Ascending aorta (tissue), 2 donors: ENCODE data around the gene SDK2. TPM values are rescaled to one million over a fixed set of nuclear protein-coding genes. Genes with fewer than 3 reads are reported as not detected.

Experiments
- DNase-seq, 2 donors: peaks; one replicate each; pipeline ENCODE4 v3.0.0-alpha.2; 2019; ENCODE audit warnings: low spot score in 2 of 2
- H3K27ac ChIP-seq, 2 donors: fragments of 200-600 bp; sonication (generic); one replicate each; pipeline ENCODE4 v1.5.1; 2016 to 2017; ENCODE audit warnings: mild to moderate bottlenecking in 1 of 2
- H3K27me3 ChIP-seq: fragments of 200-600 bp; sonication (generic); one replicate; pipeline ENCODE4 v1.5.1; 2017
- H3K36me3 ChIP-seq, 2 donors: fragments of 200-600 bp; sonication (generic); one replicate each; pipeline ENCODE4 v1.5.1; 2016
- H3K4me1 ChIP-seq, 2 donors: fragments of 200-600 bp; sonication (generic); one replicate each; pipeline ENCODE4 v1.5.1; 2016 to 2017; ENCODE audit warnings: mild to moderate bottlenecking in 1 of 2
- H3K4me3 ChIP-seq, 2 donors: fragments of 200-600 bp; sonication (generic); one replicate each; pipeline ENCODE4 v1.5.1; 2016 to 2017; ENCODE audit warnings: mild to moderate bottlenecking in 1 of 2
- H3K9me3 ChIP-seq, 2 donors: fragments of 200-600 bp; sonication (generic); one replicate each; pipeline ENCODE4 v1.5.1; 2016
- CTCF ChIP-seq, 3 experiments: fragments of 200-600 bp in 2 of 3; fragments of 450-650 bp in 1 of 3; sonication (generic) in 2 of 3; IDR thresholded peaks; one replicate each; pipeline ENCODE4 v1.5.1; 2016 to 2019; ENCODE audit warnings: antibody characterized with exemption in 3 of 3, mild to moderate bottlenecking in 1 of 3, moderate library complexity in 1 of 3
- intact Hi-C: fragments of 100-400 bp; cut with DNase I; formaldehyde crosslinking; loops from one replicate; pipeline ENCODE4 v1.15.1; 2023
- total RNA-seq: library from RNA; depleted of rRNA; stranded (reverse); fragments of >200 nt; gene quantifications from one replicate; pipeline ENCODE4 v1.1.0, GENCODE V29; 2016

Gene SDK2
- total RNA-seq, 1 donor from 2014 or later = 8.1 TPM

- Histone ChIP-seq H3K36me3 (no peaks in the 10 kb centered on the region), H3K27ac (no peak overlapping the region), H3K9me3 (no peaks in the 10 kb centered on the region), H3K27me3 (no peaks in the 10 kb centered on the region), H3K4me3 (no peak overlapping the region), H3K4me1 (no peaks in the 10 kb centered on the region)
- intact Hi-C loops = no loop called here
- TF ChIP-seq CTCF (IDR thresholded peaks at IDR 0.05) = no peak
- DNase-seq = no peak
Measured at GRCh38 chr17:73616120-73616872, 27.9 kb downstream of the SDK2 start.

GRCh38 chr17:73614256-73614655 lies 30.0 kb downstream of the SDK2 start:
- no peak for DNase-seq
- Histone ChIP-seq H3K4me3 (no peak overlapping the region), H3K36me3 (no peaks in the 10 kb centered on the region), H3K27me3 (no peaks in the 10 kb centered on the region), H3K4me1 (no peaks in the 10 kb centered on the region), H3K27ac (no peak overlapping the region), H3K9me3 (no peaks in the 10 kb centered on the region)
- intact Hi-C loops = no loop called here
- TF ChIP-seq CTCF (IDR thresholded peaks at IDR 0.05) = no peak

GRCh38 chr17:73613271-73614233 lies 30.7 kb downstream of the SDK2 start:
- TF ChIP-seq CTCF (IDR thresholded peaks at IDR 0.05) = no peak
- no peaks in the 10 kb centered on the region for H3K27me3 ChIP-seq
- H3K9me3 ChIP-seq = no peaks in the 10 kb centered on the region
- H3K4me1 ChIP-seq = no peaks in the 10 kb centered on the region
- intact Hi-C loops = no loop called here
- no peaks in the 10 kb centered on the region for H3K36me3 ChIP-seq
- DNase-seq = no peak
- no peak overlapping the region for H3K4me3 ChIP-seq
- no peak overlapping the region for H3K27ac ChIP-seq

GRCh38 chr17:73612031-73612472 lies 32.2 kb downstream of the SDK2 start:
- TF ChIP-seq CTCF (IDR thresholded peaks at IDR 0.05) = no peak
- intact Hi-C loops = no loop called here
- no peak for DNase-seq

GRCh38 chr17:73611630-73612029 lies 32.6 kb downstream of the SDK2 start:
- intact Hi-C loops = no loop called here
- DNase-seq = no peak
- Histone ChIP-seq H3K4me3 (no peak overlapping the region), H3K27ac (no peak overlapping the region), H3K9me3 (no peaks in the 10 kb centered on the region), H3K4me1 (no peaks in the 10 kb centered on the region), H3K36me3 (no peaks in the 10 kb centered on the region), H3K27me3 (no peaks in the 10 kb centered on the region)
- no peak for TF ChIP-seq CTCF (IDR thresholded peaks at IDR 0.05)

More at GRCh38 chr17:73612031-73612472, 32.2 kb downstream of the SDK2 start:
- H3K36me3 ChIP-seq = no peaks in the 10 kb centered on the region
- no peak overlapping the region for H3K4me3 ChIP-seq
- H3K27me3 ChIP-seq = no peaks in the 10 kb centered on the region
- no peaks in the 10 kb centered on the region for H3K4me1 ChIP-seq
- H3K27ac ChIP-seq = no peak overlapping the region
- no peaks in the 10 kb centered on the region for H3K9me3 ChIP-seq
